ENCODE measurements around the gene CAMTA1.

CAMTA1 gene

DNA sequence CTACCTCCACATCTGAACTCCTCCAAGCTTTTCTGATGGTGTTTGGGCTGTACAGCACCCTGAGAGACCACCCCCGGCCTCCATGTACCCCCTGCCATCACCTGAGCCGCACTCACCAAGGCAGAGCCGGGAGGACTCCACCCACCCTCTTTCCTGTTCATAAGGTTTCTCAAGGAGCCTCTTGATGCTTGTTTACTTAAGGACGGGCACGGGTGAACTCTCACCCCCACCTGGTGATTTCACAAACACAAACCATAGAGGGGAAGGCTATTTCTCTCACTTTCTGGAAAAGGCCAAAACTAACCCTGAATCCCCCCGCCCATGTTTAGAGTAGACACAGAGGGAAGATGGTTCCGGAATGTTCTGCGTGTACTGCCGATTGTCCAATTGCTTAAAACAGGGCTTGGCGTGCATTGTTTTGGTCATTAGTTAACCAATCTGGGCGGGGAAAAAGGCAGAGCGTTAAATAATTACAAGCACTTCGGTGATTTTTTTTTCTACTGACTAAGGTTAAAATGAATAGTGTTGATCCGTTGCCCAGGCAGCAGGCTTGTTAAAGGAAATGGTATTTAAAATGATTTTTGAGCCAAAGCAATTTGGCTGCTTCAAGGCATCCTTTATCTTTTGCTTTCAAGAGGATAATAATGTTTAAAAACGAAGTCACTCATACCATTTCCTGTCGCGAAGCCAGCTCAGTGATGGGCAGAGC is 706.0 kb downstream of the CAMTA1 start:
- DNase-seq, result peak; percentile 98

DNA sequence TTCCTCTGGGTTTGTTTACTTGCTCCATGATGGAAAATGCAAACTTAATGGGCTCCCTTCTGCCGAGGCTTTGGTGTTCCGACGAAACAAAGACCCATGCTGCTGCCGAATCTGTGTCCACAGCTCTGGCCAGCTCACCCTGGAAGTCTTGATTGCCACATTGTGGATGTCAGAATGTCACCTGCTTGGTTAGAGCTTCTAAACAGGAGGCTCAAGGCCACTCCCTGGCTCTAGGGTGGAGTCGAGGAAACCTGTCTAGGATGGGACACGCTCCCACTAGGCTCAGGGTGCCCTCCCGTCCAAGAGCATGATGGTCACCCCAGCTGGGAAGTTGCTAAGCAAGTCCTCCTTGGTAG is 706.5 kb downstream of the CAMTA1 start:
- no peak for DNase-seq

DNA sequence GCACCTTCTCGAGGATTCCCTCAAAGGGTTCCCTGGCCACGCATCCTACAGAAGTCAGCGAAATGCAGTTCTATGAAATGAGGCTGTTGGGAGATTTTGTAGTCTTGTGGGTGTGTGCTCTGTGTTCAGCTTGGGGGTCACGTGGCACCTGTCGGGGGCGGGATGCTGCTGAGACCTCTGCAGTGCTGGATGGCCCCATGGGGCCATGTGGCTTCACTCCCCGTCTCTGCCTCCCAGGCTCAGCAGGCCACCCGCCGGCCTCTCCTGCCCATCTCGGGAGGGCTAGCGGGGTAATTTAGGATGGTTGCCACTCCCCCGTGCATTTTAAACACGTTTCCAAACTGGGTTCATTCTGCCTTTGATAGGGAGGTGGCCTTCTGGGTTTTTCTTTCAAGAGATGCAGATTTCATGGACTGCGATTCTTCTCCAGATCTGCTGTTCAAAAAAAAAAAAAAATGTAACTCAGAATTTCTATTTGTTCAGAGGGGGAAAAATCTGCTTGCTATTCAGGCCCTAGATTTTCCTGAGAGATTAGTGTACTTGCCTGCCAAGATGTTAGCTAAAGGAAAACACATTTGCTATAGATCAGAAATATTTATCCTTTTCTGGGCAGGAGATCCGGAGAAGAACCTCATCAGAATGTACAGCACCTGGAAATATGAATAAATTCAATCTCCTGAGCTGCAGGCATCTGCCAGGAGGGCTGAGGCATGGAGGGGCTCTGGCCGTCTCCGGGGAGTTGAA is 708.6 kb downstream of the CAMTA1 start:
- no peak for DNase-seq

DNA sequence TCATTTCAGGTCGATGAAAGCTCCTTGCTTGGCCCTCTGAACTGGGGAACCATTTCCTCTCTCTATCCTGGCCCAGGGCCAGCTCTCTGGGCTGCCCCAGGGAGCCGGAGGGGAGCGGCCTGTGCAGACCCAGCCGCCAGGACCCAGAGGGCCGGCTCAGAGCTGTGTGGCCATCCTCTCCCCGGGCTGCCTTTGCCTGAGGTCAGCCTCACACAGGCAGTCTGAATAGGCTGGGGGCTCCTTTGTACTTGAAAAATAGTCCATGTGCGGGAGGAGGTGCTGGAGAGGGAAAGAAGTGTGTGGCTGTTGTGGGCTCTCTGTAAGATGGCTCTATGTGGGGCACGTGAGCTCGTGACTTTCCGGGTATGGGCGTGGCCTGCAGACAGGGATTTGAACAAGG is 710.7 kb downstream of the CAMTA1 start:
- DNase-seq, result no peak

DNA sequence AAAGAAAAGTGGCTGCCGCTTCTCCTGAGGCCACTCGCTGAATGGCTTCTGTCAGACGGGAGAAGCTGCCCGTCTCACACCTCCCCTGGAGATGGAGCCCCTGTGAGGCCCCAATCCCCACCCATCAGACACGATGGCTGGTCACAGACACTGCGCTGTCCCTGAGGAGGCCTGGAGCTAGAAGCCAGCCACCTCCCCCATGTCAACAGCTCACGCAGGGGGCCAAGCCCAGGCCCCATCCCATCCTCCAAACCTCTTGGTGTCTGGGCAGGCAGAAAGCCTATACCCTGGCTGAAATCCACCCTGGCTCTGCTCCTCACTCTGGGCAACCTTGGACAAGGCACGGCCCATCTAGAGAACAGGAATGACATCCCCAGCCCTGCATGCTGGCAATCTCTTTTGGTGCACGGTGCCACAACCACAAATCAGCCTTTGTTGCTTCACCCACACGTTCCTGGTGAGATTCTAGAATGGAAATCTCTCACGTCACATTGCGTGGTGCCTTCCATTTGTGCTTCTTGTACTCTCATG is 711.9 kb downstream of the CAMTA1 start:
- DNase-seq, result no peak

DNA sequence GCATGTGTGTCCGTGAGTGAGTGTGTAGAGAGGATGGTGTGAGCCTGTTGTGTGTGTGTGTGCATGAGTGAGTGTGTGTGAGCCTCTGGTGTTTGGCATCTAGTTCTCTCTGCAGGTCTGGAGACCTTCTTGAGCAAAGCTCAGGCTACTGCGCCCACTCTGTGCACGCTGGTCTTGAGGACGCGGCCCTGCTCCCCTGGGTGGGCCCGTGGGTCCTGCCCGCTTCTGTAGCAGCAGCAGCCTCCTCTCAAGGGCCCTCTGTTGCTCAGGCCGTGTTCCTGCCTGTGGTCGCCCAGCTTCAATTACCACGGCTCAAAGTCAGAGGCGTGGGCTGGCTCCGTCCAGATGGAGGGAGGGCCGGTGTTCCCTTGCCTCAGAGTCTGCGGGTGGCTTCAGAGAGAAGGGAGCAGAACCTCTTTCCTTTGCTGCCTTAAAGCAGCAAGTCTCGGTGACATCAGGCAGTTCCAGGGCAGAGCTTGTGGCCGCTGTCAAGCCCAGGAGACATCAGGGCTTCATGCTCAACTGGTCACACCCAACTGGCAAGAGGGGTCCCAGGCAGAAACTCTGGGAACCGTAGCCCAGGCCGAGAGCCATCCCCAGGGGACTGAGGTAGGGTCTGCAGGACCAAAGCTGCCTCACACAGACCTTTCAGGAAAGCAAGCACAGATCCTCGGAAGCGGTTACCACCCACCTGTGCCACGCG is 715.3 kb downstream of the CAMTA1 start:
- DNase-seq, result no peak

DNA sequence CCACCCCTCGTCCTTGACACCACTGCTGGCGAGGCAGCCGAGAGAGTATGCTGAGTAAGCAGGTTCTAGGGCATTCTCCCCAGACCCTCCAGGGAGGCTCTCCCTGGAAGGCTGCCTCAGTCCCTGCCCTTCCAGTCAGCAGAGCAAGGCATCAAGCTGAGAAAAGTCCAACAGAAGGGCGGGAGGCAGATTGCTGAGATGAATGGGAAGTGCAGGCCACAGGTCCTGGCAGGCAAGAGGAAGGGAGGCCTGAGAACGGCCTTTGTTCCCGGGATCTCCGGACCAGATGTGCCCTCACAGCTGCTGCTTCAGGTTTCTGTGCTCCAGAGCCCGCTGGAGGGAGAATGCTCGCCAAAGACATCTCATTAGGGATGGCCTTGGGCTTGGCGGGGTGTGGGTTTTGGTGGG is 715.8 kb downstream of the CAMTA1 start:
- DNase-seq, result no peak

DNA sequence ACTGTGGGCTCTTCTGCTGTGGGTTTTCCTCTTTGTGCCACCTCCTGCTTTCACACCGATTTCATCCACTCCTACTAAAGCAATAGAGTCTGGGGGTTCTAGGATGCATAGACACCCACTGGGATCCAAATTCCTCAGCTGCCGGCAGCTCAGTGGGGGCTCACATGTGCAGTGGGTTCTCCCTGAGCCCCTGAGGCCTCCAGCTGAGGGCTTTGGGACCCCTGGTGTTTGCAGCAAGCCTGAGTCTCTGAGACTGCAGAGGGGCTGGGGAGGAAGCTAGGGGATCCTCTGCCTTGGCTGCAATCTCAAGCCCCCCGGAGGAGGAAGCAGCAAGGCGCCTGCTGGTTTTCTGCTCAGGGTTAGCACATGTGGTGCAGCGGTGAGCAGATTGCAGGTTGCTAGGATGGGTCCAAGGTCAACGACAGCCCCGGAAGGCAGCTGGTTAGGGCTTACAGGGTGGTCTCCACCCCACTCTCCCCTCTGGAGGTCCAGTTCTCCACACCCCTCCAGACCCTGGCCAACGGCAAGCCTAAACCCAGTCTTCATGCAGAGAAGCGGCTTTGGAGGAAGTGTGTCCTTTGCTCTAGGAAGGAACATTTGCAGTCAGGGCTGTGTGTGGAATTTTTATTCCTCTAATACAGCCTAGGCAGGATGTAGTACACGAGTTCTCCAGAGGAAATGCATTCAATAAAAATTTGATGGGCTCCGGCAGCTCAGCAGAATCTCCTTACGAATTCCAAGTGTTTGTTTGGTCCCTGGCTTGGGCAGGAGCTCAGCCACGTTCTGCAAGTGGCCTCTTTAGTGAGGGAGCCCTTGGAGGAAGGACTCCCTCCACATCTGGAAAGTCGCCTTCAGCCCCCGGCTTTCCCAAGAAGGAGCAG is 716.7 kb downstream of the CAMTA1 start:
- no peak for DNase-seq

DNA sequence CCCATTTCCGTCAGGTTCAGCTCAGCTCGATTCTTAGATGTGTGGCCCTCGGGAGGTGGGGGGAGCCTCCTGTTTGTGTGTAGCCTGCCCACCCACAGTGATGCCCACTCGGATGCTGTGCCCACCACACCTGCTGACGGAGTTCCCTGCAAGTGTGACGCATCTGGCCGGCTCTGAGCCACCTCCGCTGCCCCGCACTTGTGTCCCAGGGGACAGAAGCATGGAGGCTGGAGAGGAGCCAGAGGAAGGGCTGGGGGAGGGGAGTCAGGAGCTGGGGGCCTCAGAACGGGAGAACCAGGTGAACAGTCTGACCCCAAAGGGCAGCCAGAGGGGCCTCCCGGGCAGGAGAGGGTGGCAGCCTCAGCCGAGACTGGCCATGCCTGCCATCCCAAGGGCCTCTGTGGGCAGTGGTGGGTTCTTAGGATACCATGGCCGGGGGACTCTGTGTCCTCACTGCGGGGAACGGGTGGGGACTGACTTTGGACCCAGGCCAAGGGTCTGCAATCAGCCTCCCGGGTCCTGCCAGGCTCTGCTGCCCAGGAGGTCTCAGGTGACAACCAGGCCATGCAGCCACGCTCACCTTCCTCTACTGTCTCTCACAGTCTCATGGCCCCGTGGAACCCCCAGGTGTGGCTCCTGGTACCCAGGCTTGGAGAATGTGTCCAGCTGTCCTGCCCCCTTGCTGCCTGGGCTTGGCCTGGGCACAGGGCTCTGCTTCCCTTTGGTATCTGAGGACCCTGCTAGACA is 718.6 kb downstream of the CAMTA1 start:
- DNase-seq, result no peak

DNA sequence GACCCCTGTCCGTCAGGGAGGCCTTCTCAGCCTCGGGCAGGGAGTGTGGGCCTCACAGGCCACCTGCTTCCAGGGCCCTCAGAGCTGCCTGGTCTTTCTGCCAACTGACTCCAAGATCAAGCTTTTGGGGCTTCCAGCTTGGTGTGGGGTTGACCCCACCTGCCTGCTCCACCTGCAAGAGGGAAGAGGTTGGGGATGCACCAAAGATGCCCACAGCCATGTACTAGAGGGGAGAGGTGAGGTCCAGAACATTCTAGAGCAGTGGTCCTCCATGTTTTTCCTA is 719.1 kb downstream of the CAMTA1 start:
- DNase-seq, result no peak

DNA sequence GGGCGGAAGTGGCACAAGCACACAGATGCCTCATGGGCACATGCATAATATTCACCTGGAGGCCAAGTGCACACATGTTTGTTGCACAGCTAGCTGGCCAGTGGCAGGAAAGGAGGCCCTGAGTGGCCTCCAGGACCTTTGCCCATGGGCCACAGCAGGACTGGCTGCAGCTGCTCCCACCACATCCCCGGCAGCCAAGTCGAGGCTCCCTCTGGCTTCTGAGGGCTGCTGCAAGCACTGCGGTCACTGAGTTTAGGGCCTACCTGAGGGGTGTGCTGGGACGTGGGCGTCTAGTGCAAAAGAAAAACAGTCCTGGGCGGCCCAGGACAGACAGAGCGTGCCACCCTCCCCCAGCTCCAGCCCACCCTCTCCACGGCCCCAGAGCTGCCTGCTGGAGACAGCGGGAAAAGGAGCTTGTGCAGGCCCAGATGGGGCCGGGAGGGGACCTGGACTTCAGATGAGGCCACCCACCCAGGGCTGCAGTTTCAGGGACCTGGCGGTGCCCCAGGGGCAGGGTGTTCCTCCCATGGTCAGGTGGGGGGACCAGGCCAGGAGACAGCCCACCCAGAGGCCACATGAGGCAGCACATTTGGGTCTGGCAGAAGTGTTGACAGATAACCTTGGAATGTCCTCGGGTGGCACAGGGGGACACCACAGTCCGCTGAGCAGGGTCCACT is 720.0 kb downstream of the CAMTA1 start:
- no peak for DNase-seq

DNA sequence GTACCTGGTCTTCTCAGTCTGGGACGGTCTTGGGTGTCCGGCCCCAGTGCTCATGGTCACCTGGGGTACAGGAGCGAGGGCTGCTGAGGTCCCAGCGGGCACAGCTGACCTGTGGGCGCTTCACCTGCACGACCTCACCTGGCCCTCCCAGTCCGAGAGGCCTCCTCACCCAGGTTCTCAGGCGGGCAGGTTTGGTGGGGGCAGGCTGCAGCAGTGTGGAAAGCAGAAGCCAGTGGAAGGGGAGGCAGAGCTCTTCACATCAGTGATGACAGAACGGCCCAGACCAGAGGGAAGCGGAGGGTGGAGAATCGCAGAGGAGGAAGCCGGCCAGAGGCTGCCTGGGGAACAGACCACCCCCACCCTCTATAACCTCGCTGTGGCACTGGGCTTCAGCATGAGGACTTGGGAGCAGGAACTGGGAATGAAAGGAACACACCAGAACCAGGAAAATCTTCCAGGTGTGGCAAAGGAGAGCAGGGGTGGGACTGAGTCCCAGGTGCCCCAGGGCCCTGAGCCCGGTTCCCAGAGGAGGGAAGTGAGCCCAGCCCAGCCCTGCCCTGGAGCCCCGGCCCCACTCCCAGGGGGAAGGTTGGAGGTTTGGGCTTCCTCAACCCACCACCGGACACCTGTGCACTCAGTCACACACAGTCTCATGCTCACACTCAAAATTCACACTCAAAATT is 720.7 kb downstream of the CAMTA1 start:
- DNase-seq, result no peak

DNA sequence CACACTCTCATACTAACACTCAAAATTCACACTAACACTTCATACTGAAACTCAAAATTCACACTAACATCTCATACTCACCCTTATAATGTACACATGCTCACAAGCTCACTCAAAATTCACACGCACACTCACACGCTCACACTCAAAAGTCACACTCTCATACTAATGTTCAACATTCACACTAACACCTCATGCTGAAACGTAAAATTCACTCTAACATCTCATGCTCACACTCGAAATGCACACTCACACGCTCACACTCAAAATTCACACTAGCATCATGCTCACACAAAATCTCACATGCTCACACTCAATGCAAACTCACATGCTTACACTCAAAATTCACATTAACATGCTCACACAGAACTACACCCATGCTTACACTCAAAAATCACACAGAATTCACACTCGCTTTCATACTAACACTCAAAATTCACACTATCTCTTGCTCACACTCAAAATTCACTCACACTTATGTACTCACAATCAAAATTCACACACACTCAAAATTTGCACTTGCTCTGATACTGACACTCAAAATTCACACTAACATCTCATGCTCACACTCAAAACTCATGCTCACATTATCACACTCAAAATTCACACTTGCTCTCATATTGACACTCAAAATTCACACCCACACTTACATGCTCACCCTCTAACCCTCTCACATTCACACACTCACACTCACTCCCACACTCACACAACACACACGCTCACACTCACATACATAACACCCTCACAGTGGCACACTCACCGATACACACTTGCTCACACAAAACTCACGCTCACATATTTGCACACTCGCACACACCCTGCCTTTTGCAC is 721.4 kb downstream of the CAMTA1 start:
- DNase-seq, result no peak

DNA sequence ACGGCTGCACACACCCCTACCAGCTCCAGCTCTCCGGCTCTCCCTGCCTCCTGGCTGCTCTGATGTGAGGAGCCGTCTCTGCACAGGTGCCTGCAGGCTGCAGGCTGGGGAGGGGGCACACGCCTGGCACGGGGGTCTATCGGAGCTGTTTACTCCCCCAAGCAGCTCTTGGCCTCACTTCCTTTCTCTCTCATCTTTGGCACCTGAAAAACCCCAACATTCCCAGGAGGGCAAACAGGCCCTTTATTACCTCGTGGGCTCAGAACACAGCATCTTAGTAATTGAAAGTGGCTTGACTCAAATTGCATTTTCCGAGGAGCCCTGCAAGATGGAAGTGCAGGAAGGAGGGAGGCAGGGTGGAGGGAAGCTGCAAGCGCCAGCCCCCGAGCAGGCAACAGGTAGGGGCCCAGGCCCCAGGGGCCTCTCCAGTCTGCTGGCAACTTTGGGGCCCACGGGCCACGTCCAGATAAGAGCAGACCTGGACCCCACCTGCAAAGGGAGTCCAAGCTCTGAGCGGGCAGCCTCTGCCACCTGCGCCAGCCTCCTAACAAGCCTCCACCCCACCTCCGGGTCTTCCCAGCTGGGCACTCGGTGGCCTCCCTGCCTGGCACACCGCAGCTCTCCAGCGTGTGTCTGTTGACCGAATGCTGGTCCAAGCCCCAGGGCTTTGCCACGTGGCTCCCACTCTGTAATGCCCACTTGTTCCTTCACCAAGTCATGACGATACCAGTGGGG is 722.2 kb downstream of the CAMTA1 start:
- no peak for DNase-seq

DNA sequence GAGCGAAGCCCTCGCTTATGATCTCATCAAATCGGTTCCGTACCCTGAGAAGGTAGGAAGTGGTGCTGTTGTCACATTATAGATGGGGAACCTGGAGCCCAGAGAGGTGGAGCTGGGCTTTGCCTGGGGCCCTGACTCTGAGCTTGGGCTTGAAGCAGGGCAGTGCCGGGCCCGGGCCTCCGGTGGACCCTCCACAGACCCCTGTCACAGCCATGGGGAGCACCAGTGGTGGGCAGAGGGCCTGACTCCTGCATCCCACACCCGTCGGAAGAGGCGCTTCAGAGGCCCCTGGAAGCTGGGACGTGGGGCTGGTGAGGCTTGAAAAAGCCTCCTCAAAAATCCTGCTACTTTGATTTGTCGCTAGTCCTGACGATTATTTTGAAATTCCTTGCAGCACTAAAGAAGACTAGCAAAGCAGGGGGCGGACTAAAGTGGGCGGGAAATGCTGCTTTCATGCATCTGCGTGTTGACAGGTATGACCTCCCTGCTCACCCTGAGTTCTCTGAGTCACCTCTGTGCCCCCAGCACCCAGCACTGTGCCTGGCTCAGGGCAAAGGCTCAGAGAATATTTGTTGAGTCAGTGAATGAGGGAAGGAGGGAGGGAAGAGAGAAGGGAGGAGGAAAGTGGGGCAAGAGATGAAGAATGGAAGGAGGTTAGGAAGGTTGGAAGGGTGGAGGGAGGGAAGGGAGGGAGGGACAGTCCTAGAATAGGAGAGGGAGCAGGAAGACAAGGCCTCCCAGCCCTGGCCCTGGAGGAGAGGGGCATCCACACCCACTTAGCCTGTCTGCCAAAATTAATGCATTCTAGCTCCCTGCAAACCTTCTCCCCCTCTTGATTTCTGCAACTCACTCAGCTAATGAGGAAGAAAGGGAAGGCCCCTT is 723.0 kb downstream of the CAMTA1 start:
- no peak for DNase-seq

DNA sequence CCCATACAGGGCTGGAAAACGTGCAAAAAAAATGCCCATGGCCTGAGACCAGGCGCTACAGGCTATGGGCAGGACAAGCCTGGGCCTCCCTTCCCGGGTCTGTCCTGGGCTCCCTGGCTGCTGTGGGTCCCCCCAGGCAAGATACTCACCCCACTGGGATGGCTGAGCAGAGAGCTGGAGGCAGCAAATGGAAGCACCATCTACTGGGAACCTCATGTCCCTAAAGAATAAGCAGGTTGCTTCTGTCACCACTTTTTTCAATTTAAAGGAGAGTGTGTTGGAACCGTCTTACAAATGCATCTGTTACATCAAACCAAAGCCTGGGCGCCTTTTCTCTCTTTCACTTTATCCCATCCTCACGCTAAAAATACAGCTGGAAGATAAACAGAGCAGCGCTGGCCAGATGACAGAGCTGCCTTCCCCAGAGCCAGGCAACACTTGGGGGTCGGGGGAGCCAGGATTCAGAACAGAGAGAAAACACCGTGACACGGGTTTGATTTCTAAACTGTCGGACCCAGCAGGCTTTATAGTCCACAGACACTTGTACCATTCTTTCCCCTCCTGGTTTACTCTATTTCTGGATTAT is 723.8 kb downstream of the CAMTA1 start:
- no peak for DNase-seq

DNA sequence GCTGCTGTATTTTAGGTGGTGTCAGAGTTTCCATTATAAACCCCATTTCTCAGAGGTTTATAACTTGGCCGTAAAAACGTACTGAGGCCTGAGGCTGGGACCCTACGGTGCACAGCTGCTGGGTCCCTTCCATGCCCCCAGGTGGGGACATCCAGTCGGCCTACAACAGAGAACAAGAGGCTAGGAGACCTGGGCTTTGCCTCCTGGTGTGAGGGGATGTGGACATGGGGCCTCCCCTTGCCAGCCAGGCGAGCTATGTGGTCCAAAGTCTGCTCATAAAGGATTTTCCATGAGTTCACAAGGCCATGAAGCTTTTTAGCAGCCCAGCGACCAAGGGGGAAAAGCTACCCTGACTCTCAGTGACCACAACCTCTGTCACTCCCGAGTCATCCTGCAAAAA is 724.3 kb downstream of the CAMTA1 start:
- no peak for DNase-seq

DNA sequence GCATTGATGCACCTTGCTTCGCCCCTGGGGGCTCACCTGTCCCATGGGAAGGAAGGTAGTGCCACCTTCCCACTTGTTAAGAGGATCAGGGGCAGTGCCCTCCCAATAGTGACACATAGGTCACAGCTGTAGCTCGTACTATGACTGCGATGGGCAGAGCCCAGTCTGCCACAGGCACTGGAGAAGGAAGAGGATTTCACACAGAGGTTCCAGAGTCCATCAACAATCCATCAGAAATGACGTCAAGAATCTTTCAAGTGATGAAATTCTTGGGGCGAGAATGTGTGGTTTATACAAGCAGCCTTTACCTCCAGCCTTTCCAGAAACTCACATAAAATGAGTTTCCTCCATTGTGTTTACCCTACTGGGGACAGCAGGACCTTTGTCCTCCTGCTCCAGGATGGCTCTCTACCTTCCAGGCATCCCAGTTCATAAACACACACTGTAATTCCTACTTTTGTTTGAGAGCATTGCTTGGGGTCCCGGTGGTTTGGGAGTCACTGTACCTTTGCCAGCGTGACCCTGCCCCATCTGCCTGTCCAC is 725.2 kb downstream of the CAMTA1 start:
- DNase-seq, result no peak

All from NCI-H1105 treated with DMSO at 0.1 percent for 48 hours (cell line).